ENCODE results near the gene KBTBD6.

KBTBD6 gene

DNA sequence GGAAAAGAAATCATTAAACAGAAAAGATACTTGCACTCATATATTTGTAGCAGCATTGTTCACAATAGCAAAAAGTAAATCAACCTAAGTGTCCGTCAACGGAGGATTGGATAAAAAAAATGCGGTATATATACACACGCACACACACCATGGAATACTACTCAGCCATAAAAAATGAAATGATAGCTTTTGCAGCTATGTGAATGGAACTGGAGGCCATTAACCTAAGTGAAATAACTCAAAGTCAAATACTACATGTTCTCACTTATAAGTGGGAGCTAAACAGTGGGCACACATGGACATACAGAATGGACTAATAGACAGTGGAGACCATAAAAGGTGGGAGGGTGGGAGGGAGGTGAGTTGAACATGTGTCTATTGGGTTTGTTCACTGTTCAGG lies 52.9 kb downstream of the KBTBD6 start:
- no peak overlapping the region for H3K4me3 ChIP-seq (ENCODE audit: low read depth, low read length)
- no peak for TF ChIP-seq CTCF (IDR thresholded peaks at IDR 0.05; ENCODE audit: borderline replicate concordance, insufficient read depth, low read depth, low read length)

Measured in GM12875 (cell line).